ENCODE data around the gene ARGLU1. TPM values are rescaled to one million over a fixed set of nuclear protein-coding genes. Genes with fewer than 3 reads are reported as not detected.

The ARGLU1 gene
- total RNA-seq, 1 experiment from 2014 or later: 94.4 TPM

- Mint-ChIP-seq H3K9me3 (ENCODE audit: unreplicated experiment) (no peaks in the 10 kb centered on the region), H3K36me3 (ENCODE audit: insufficient read depth, unreplicated experiment) (peaks cover 8% of the 10 kb centered on the region), H3K27me3 (ENCODE audit: insufficient read depth, unreplicated experiment) (no peaks in the 10 kb centered on the region), H3K4me3 (ENCODE audit: unreplicated experiment) (no peak overlapping the region), H3K4me1 (ENCODE audit: insufficient read depth, unreplicated experiment) (peaks cover 45% of the 10 kb centered on the region), H3K27ac (ENCODE audit: low read depth, unreplicated experiment) (peak overlapping the region; percentile 22)
- intact Hi-C loops (cut with micrococcal nuclease): no loop called here
- ChIA-PET CTCF (interaction anchor here (0.7 to 2.3 kb wide), 4 partner anchors 12 to 1758 kb away, joined by 3 to 6 read pairs (median 4); no protein-coding TSS in a partner anchor), POLR2A (interaction anchor here (0.6 to 3.9 kb wide), 4 partner anchors 11 to 104 kb away, joined by 3 to 26 read pairs (median 12); no protein-coding TSS in a partner anchor)
- no peak for DNase-seq (ENCODE audit: unreplicated experiment)
- BruUV-seq (replicated peaks): no TSS peak
- TF ChIP-seq, protein P1, sequence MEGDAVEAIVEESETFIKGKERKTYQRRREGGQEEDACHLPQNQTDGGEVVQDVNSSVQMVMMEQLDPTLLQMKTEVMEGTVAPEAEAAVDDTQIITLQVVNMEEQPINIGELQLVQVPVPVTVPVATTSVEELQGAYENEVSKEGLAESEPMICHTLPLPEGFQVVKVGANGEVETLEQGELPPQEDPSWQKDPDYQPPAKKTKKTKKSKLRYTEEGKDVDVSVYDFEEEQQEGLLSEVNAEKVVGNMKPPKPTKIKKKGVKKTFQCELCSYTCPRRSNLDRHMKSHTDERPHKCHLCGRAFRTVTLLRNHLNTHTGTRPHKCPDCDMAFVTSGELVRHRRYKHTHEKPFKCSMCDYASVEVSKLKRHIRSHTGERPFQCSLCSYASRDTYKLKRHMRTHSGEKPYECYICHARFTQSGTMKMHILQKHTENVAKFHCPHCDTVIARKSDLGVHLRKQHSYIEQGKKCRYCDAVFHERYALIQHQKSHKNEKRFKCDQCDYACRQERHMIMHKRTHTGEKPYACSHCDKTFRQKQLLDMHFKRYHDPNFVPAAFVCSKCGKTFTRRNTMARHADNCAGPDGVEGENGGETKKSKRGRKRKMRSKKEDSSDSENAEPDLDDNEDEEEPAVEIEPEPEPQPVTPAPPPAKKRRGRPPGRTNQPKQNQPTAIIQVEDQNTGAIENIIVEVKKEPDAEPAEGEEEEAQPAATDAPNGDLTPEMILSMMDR (IDR thresholded peaks at IDR 0.05; ENCODE audit: unreplicated experiment): peak; percentile 31
Measured at GRCh38 chr13:106520251-106521054, 47.5 kb downstream of the ARGLU1 start.

DNA sequence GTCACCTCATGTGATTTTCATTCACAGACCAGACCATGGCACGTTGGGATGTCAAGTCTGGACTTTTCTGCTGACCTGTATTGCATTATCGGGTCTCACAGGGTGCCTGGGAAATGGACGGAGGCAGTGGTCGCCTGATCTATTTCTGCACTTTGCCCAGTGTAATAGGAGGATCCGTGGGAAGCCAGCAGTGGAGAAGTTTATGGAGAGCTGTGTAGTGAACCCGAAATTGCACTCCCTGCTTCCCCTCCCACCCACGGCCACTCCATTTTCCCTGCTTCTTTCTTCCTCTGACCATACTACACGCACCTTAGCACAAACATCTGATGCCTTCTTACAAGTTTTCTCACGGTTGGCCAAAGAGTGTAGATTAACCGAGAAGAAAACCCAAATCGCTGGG lies 49.4 kb downstream of the ARGLU1 start:
- BruUV-seq (replicated peaks): no TSS peak
- no peak for DNase-seq (ENCODE audit: unreplicated experiment)
- Mint-ChIP-seq H3K9me3 (ENCODE audit: unreplicated experiment) (no peaks in the 10 kb centered on the region), H3K27me3 (ENCODE audit: insufficient read depth, unreplicated experiment) (no peaks in the 10 kb centered on the region), H3K27ac (ENCODE audit: low read depth, unreplicated experiment) (no peak overlapping the region), H3K36me3 (ENCODE audit: insufficient read depth, unreplicated experiment) (peaks cover 8% of the 10 kb centered on the region), H3K4me1 (ENCODE audit: insufficient read depth, unreplicated experiment) (peaks cover 47% of the 10 kb centered on the region), H3K4me3 (ENCODE audit: unreplicated experiment) (no peak overlapping the region)
- POLR2A ChIA-PET: interaction anchor here (0.8 to 0.9 kb wide), 2 partner anchors 14 to 18 kb away, joined by 3 read pairs; no protein-coding TSS in a partner anchor
- intact Hi-C loops (cut with micrococcal nuclease): no loop called here
- CTCF ChIA-PET: interaction anchor here (0.7 kb wide), 1 partner anchor 60 kb away, joined by 3 read pairs; no protein-coding TSS in a partner anchor
- TF ChIP-seq, protein P1 (IDR thresholded peaks at IDR 0.05; ENCODE audit: unreplicated experiment): no peak

GRCh38 chr13:106517109-106517847 lies 50.7 kb downstream of the ARGLU1 start:
- Mint-ChIP-seq H3K27me3 (ENCODE audit: insufficient read depth, unreplicated experiment) (no peaks in the 10 kb centered on the region), H3K4me3 (ENCODE audit: unreplicated experiment) (no peak overlapping the region), H3K4me1 (ENCODE audit: insufficient read depth, unreplicated experiment) (peaks cover 43% of the 10 kb centered on the region), H3K36me3 (ENCODE audit: insufficient read depth, unreplicated experiment) (peaks cover 18% of the 10 kb centered on the region), H3K9me3 (ENCODE audit: unreplicated experiment) (no peaks in the 10 kb centered on the region), H3K27ac (ENCODE audit: low read depth, unreplicated experiment) (peak overlapping the region; percentile 51)
- POLR2A ChIA-PET: interaction anchor here (0.9 kb wide), 1 partner anchor 15 kb away, joined by 3 read pairs; no protein-coding TSS in a partner anchor
- no peak for DNase-seq (ENCODE audit: unreplicated experiment)
- BruUV-seq (replicated peaks): no TSS peak
- TF ChIP-seq, protein P1 (IDR thresholded peaks at IDR 0.05; ENCODE audit: unreplicated experiment): no peak
- CTCF ChIA-PET: no interaction called here
- intact Hi-C loops (cut with micrococcal nuclease): no loop called here
